Lung (tissue), 12 donors: ENCODE results near the gene CAPZA3. TPM values are rescaled to one million over a fixed set of nuclear protein-coding genes. Genes with fewer than 3 reads are reported as not detected.
"Not testable (repeated sequence)": the region's sequence is repeated elsewhere in the genome, so short reads cannot be mapped to it uniquely, and the experiment has no call there.

Experiments used
- ATAC-seq: fragments of 200-7000 bp; cut with Tn5 transposase; one replicate; pipeline ENCODE4 v1.9.1; 2020; ENCODE audit warnings: moderate number of reproducible peaks; ENCODE audit not compliant: insufficient read depth, low FRiP score
- DNase-seq, 3 donors: peaks; one replicate each; pipeline ENCODE4 v3.0.0-alpha.2; 2013 to 2017
- H3K27ac ChIP-seq, 2 donors: one replicate each; pipeline ENCODE4 v1.5.1; 2013; ENCODE audit warnings: mild to moderate bottlenecking in 2 of 2, moderate library complexity in 2 of 2, control low read depth in 1 of 2, inconsistent platforms in 1 of 2, low read depth in 1 of 2, low read length in 1 of 2
- H3K27me3 ChIP-seq, 3 donors: one replicate each; pipeline ENCODE4 v1.5.1; 2013; ENCODE audit warnings: low read length in 2 of 3; ENCODE audit not compliant: control insufficient read depth in 3 of 3, insufficient read depth in 3 of 3
- H3K36me3 ChIP-seq, 4 donors: one replicate each; pipeline ENCODE4 v1.5.1; 2013; ENCODE audit warnings: low read length in 4 of 4, mild to moderate bottlenecking in 1 of 4, moderate library complexity in 1 of 4; ENCODE audit not compliant: control insufficient read depth in 4 of 4, insufficient read depth in 4 of 4
- H3K4me1 ChIP-seq, 5 donors: one replicate each; pipeline ENCODE4 v1.5.1; 2013; ENCODE audit warnings: low read length in 5 of 5, mild to moderate bottlenecking in 2 of 5, moderate library complexity in 1 of 5; ENCODE audit not compliant: control insufficient read depth in 5 of 5, insufficient read depth in 5 of 5
- H3K4me3 ChIP-seq: one replicate; pipeline ENCODE4 v1.5.1; 2013; ENCODE audit warnings: mild to moderate bottlenecking, control low read depth, moderate library complexity
- H3K9ac ChIP-seq, 2 donors: one replicate each; pipeline ENCODE4 v1.5.1; 2013; ENCODE audit warnings: low read length in 2 of 2, control low read depth in 1 of 2; ENCODE audit not compliant: insufficient read depth in 1 of 2
- H3K9me3 ChIP-seq, 4 donors: one replicate each; pipeline ENCODE4 v1.5.1; 2013; ENCODE audit warnings: low read length in 3 of 4, mild to moderate bottlenecking in 1 of 4, moderate library complexity in 1 of 4; ENCODE audit not compliant: control insufficient read depth in 4 of 4, insufficient read depth in 3 of 4
- CTCF ChIP-seq: IDR thresholded peaks from 2 replicates; pipeline ENCODE4 v1.5.1; 2012; ENCODE audit warnings: mild to moderate bottlenecking; ENCODE audit errors: control extremely low read depth, extremely low read depth
- WGBS, 2 donors: extraction: QIAGEN DNeasy Blood & Tissue Kit; methylation state at CpG; one replicate each; pipeline ENCODE4 v1.1.7; 2013; 5-methylcytosine and 5-hydroxymethylcytosine counted together
- polyA plus RNA-seq, 2 donors: library from polyadenylated mRNA; stranded (reverse); fragments of 200-250 nt; gene quantifications; one replicate each; pipeline ENCODE4 v1.2.1, GENCODE V29; 2013
- total RNA-seq, 2 donors: library from RNA; depleted of rRNA in 1 of 2; stranded (reverse); fragments of >200 nt in 1 of 2; gene quantifications; one replicate each; pipeline ENCODE4 v1.2.1, GENCODE V29; 2014 to 2021
- donor health status: control.
- donor health status: control.
- donor health status: Bipolar disorder and iron deficiency.
- donor health status: healthy.
- donor health status: DM: yes; HTN: yes; CAD: no.

The CAPZA3 gene
- total and polyA plus RNA-seq, 4 donors: not detected

- peak overlapping the region in 1 of 2 donors; percentile 79 for H3K27ac ChIP-seq
- peaks cover 0 to 2% (median 0%) of the 10 kb centered on the region in 4 donors for H3K9me3 ChIP-seq
- no peaks in the 10 kb centered on the region for H3K36me3 ChIP-seq
- peaks cover 6 to 24% (median 12%) of the 10 kb centered on the region in 5 donors for H3K4me1 ChIP-seq
- DNase-seq (no peak), ATAC-seq (no peak)
- H3K4me3 ChIP-seq: no peak overlapping the region
- H3K27me3 ChIP-seq: no peaks in the 10 kb centered on the region
- no peak overlapping the region for H3K9ac ChIP-seq
- WGBS, 2 donors: 75 to 86% methylated on average over 1 of the region's 1 CpG
- no peak for TF ChIP-seq CTCF
These were observed 17.4 kb downstream of the CAPZA3 start for GRCh38 chr12:18755341-18755740.

- 82 to 83% methylated on average over 1 of the region's 1 CpG for WGBS, 2 donors
- H3K9me3 ChIP-seq, H3K4me1 ChIP-seq, H3K27ac ChIP-seq, DNase-seq, H3K27me3 ChIP-seq, H3K9ac ChIP-seq, H3K4me3 ChIP-seq, ATAC-seq, H3K36me3 ChIP-seq: not testable (repeated sequence)
These were observed 28.6 kb downstream of the CAPZA3 start for GRCh38 chr12:18766479-18766878.

- Histone ChIP-seq H3K9me3 (no peaks in the 10 kb centered on the region), H3K4me3 (no peak overlapping the region), H3K4me1 (no peaks in the 10 kb centered on the region), H3K36me3 (no peaks in the 10 kb centered on the region), H3K27me3 (no peaks in the 10 kb centered on the region), H3K27ac (no peak overlapping the region), H3K9ac (no peak overlapping the region)
- TF ChIP-seq CTCF: no peak
- 44 to 72% methylated on average over 2 of the region's 2 CpGs for WGBS, 2 donors
- DNase-seq (no peak), ATAC-seq (no peak)
These were observed 44.9 kb downstream of the CAPZA3 start for GRCh38 chr12:18782827-18783226.

GRCh38 chr12:18785465-18785864 is 47.5 kb downstream of the CAPZA3 start:
- not testable (repeated sequence) for H3K27ac ChIP-seq, H3K27me3 ChIP-seq, H3K9me3 ChIP-seq, H3K4me3 ChIP-seq, H3K9ac ChIP-seq, DNase-seq, ATAC-seq, H3K4me1 ChIP-seq, H3K36me3 ChIP-seq
- 93 to 94% methylated on average over 8 of the region's 8 CpGs for WGBS, 2 donors

Other genes starting within 250 kb of the CAPZA3 start
- not detected for gene PLCZ1, start 107 bp upstream of the CAPZA3 start, total RNA-seq
- not detected for gene PLCZ1, start 107 bp upstream of the CAPZA3 start, polyA plus RNA-seq